ENCODE data around the gene PABPN1. TPM values are rescaled to one million over a fixed set of nuclear protein-coding genes. Genes with fewer than 3 reads are reported as not detected.
A peak's percentile ranks its signal among the peaks of the same experiment; 100 is the strongest.
"Not testable (repeated sequence)": the region's sequence is repeated elsewhere in the genome, so short reads cannot be mapped to it uniquely, and the experiment has no call there.

Gene PABPN1
- total RNA-seq (10 to 100 TPM; 65.2 to 84.0 (median 79.6) TPM), polyA plus RNA-seq (100 to 1,000 TPM in 2 of 3 donors, 10 to 100 TPM in 1; 73.6 to 104 (median 102) TPM)
- long read RNA-seq, donor 1, transcript PABPN1-201 (7 exons, 2,001 nt), result major isoform, 28 of 32 reads
- long read RNA-seq, donor 1, partial matches to known transcripts, result 3 of 32 reads
- long read RNA-seq, donor 1, other reads (novel, unspliced or antisense), result 1 of 32 reads
- long read RNA-seq, donor 2, transcript PABPN1-201 (7 exons, 2,001 nt), result major isoform, 67 of 91 reads
- long read RNA-seq, donor 2, partial matches to known transcripts, result 2 of 91 reads
- long read RNA-seq, donor 2, other reads (novel, unspliced or antisense), result 16 of 91 reads

GRCh38 chr14:23320584-23321571 lies at the start of gene PABPN1:
Gene PABPN1 (plus strand): TSS chr14:23321457. CDS start chr14:23321470, 13 bp downstream.
- Histone ChIP-seq H3K27me3 (ENCODE audit: insufficient read depth in 3 of 3, low read length in 2 of 3) (no peaks in the 10 kb centered on the region), H3K9me3 (no peaks in the 10 kb centered on the region), H3K4me1 (peaks cover 15% of the 10 kb centered on the region), H3K36me3 (ENCODE audit: insufficient read depth in 1 of 2, low read depth in 1 of 2) (peaks cover 5 to 37% of the 10 kb centered on the region in 2 donors), H3K4me3 (peak within 1 kb of the TSS; percentile 98), H3K27ac (peak within 1 kb of the TSS; percentile 97)
- peak; percentile 98 to 99 for DNase-seq
- TF ChIP-seq CTCF (IDR thresholded peaks at IDR 0.05), result no peak
- WGBS, 3 donors, result 4% methylated on average over 58 to 63 of the region's 63 CpGs
- peak; percentile 92 to 94 (median 92) for ATAC-seq
- intact Hi-C loops (cut with DNase I), result loop anchor here in 1 of 2 donors (5.0 to 10.0 kb wide), 2 partner anchors 146 to 234 kb away; partner anchors contain the start of genes NGDN, THTPA and ZFHX2

GRCh38 chr14:23275412-23275811 lies 45.8 kb upstream of the PABPN1 start:
- Histone ChIP-seq H3K4me1 (peaks cover 4% of the 10 kb centered on the region), H3K27ac (no peak overlapping the region), H3K27me3 (ENCODE audit: insufficient read depth in 3 of 3, low read length in 2 of 3) (no peaks in the 10 kb centered on the region), H3K9me3 (no peaks in the 10 kb centered on the region), H3K36me3 (ENCODE audit: insufficient read depth in 1 of 2, low read depth in 1 of 2) (peaks cover 0 to 10% of the 10 kb centered on the region in 2 donors), H3K4me3 (no peak overlapping the region)
- intact Hi-C loops (cut with DNase I), result loop anchor here in 1 of 2 donors (5.0 kb wide), 1 partner anchor 158 kb away; the partner anchor contains the start of gene CEBPE
- 36 to 70% (median 45%) methylated on average over 2 of the region's 2 CpGs for WGBS, 3 donors
- DNase-seq (no peak), ATAC-seq (peak in 1 of 4 donors; percentile 30)
- TF ChIP-seq CTCF (IDR thresholded peaks at IDR 0.05), result no peak

- 65 to 79% (median 75%) methylated on average over 3 of the region's 3 CpGs for WGBS, 3 donors
- Histone ChIP-seq H3K4me1 (peaks cover 4% of the 10 kb centered on the region), H3K27me3 (ENCODE audit: insufficient read depth in 3 of 3, low read length in 2 of 3) (no peaks in the 10 kb centered on the region), H3K4me3 (no peak overlapping the region), H3K36me3 (ENCODE audit: insufficient read depth in 1 of 2, low read depth in 1 of 2) (peaks cover 0 to 15% of the 10 kb centered on the region in 2 donors), H3K9me3 (no peaks in the 10 kb centered on the region), H3K27ac (no peak overlapping the region)
- DNase-seq (no peak), ATAC-seq (no peak)
- intact Hi-C loops (cut with DNase I), result loop anchor here in 1 of 2 donors (5.0 kb wide), 1 partner anchor 160 kb away; the partner anchor contains the start of gene CEBPE
- no peak for TF ChIP-seq CTCF (IDR thresholded peaks at IDR 0.05)
Observed at GRCh38 chr14:23277189-23277588, 44.1 kb upstream of the PABPN1 start.

GRCh38 chr14:23277928-23278327 lies 43.3 kb upstream of the PABPN1 start:
- not testable (repeated sequence) for ATAC-seq
- 78 to 92% (median 81%) methylated on average over 6 of the region's 6 CpGs for WGBS, 3 donors
- intact Hi-C loops (cut with DNase I), result loop anchor here in 1 of 2 donors (5.0 kb wide), 1 partner anchor 161 kb away; the partner anchor contains the start of gene CEBPE

More at GRCh38 chr14:23277928-23278327, 43.3 kb upstream of the PABPN1 start:
- not testable (repeated sequence) for H3K27ac ChIP-seq; DNase-seq; H3K9me3 ChIP-seq; H3K27me3 ChIP-seq (ENCODE audit: insufficient read depth in 3 of 3, low read length in 2 of 3); H3K4me3 ChIP-seq; H3K4me1 ChIP-seq
- H3K36me3 ChIP-seq (ENCODE audit: insufficient read depth in 1 of 2, low read depth in 1 of 2), result peaks cover 0 to 19% of the 10 kb centered on the region in 2 donors
